IPS-15b (cell line): Measurements from ENCODE around the gene PMP22.
"Not testable (repeated sequence)": the region's sequence is repeated elsewhere in the genome, so short reads cannot be mapped to it uniquely, and the experiment has no call there.

Source experiments
- H3K27me3 ChIP-seq: one replicate; pipeline ENCODE4 v1.6.1; 2013; ENCODE audit warnings: low read length; ENCODE audit not compliant: control insufficient read depth, insufficient read depth
- H3K36me3 ChIP-seq: one replicate; pipeline ENCODE4 v1.6.1; 2013; ENCODE audit warnings: low read length; ENCODE audit not compliant: control insufficient read depth, insufficient read depth
- H3K4me1 ChIP-seq: one replicate; pipeline ENCODE4 v1.6.1; 2013; ENCODE audit warnings: mild to moderate bottlenecking, low read length; ENCODE audit not compliant: control insufficient read depth, insufficient read depth
- H3K4me3 ChIP-seq: one replicate; pipeline ENCODE4 v1.5.1; 2013; ENCODE audit warnings: low read depth, low read length
- H3K9ac ChIP-seq: one replicate; pipeline ENCODE4 v1.6.1; 2013; ENCODE audit warnings: low read depth, mild to moderate bottlenecking, low read length
- H3K9me3 ChIP-seq: one replicate; pipeline ENCODE4 v1.6.1; 2013; ENCODE audit warnings: mild to moderate bottlenecking, low read length; ENCODE audit not compliant: control insufficient read depth, insufficient read depth

The PMP22 gene

GRCh38 chr17:15231851-15232516 lies 33.1 kb downstream of the PMP22 start:
- H3K4me3 ChIP-seq: no peak overlapping the region
- peaks cover 3% of the 10 kb centered on the region for H3K36me3 ChIP-seq
- H3K9ac ChIP-seq: no peak overlapping the region
- no peaks in the 10 kb centered on the region for H3K4me1 ChIP-seq
- H3K9me3 ChIP-seq: no peaks in the 10 kb centered on the region
- no peaks in the 10 kb centered on the region for H3K27me3 ChIP-seq

GRCh38 chr17:15230866-15231265 lies 34.3 kb downstream of the PMP22 start:
- Histone ChIP-seq H3K4me1 (no peaks in the 10 kb centered on the region), H3K4me3 (no peak overlapping the region), H3K36me3 (peaks cover 3% of the 10 kb centered on the region), H3K27me3 (no peaks in the 10 kb centered on the region), H3K9me3 (no peaks in the 10 kb centered on the region), H3K9ac (no peak overlapping the region)

- H3K4me1 ChIP-seq, H3K36me3 ChIP-seq, H3K27me3 ChIP-seq, H3K9ac ChIP-seq, H3K9me3 ChIP-seq, H3K4me3 ChIP-seq: not testable (repeated sequence)
Observed at GRCh38 chr17:15221827-15222226, 43.3 kb downstream of the PMP22 start.

GRCh38 chr17:15220785-15221184 lies 44.3 kb downstream of the PMP22 start:
- Histone ChIP-seq H3K4me3 (no peak overlapping the region), H3K36me3 (no peaks in the 10 kb centered on the region), H3K9ac (no peak overlapping the region)

GRCh38 chr17:15216481-15216880 lies 48.6 kb downstream of the PMP22 start:
- Histone ChIP-seq H3K9me3 (no peaks in the 10 kb centered on the region), H3K4me3 (no peak overlapping the region), H3K36me3 (no peaks in the 10 kb centered on the region), H3K9ac (no peak overlapping the region), H3K27me3 (no peaks in the 10 kb centered on the region), H3K4me1 (peaks cover 3% of the 10 kb centered on the region)

More at GRCh38 chr17:15220785-15221184, 44.3 kb downstream of the PMP22 start:
- Histone ChIP-seq H3K4me1 (no peaks in the 10 kb centered on the region), H3K27me3 (no peaks in the 10 kb centered on the region), H3K9me3 (no peaks in the 10 kb centered on the region)

GRCh38 chr17:15213381-15214087 lies 51.6 kb downstream of the PMP22 start:
- peaks cover 3% of the 10 kb centered on the region for H3K4me1 ChIP-seq
- H3K36me3 ChIP-seq: no peaks in the 10 kb centered on the region
- H3K27me3 ChIP-seq: no peaks in the 10 kb centered on the region
- H3K9ac ChIP-seq: no peak overlapping the region
- H3K9me3 ChIP-seq: no peaks in the 10 kb centered on the region
- H3K4me3 ChIP-seq: no peak overlapping the region

GRCh38 chr17:15210247-15210646 lies 54.9 kb downstream of the PMP22 start:
- no peaks in the 10 kb centered on the region for H3K9me3 ChIP-seq
- peaks cover 3% of the 10 kb centered on the region for H3K4me1 ChIP-seq
- no peak overlapping the region for H3K9ac ChIP-seq
- no peaks in the 10 kb centered on the region for H3K36me3 ChIP-seq
- H3K4me3 ChIP-seq: no peak overlapping the region
- no peaks in the 10 kb centered on the region for H3K27me3 ChIP-seq

GRCh38 chr17:15203062-15203461 lies 62.1 kb downstream of the PMP22 start:
- H3K4me3 ChIP-seq, H3K9ac ChIP-seq, H3K36me3 ChIP-seq, H3K27me3 ChIP-seq, H3K9me3 ChIP-seq, H3K4me1 ChIP-seq: not testable (repeated sequence)

GRCh38 chr17:15200574-15200973 lies 64.6 kb downstream of the PMP22 start:
- not testable (repeated sequence) for H3K9me3 ChIP-seq, H3K27me3 ChIP-seq, H3K4me1 ChIP-seq, H3K9ac ChIP-seq, H3K4me3 ChIP-seq, H3K36me3 ChIP-seq

GRCh38 chr17:15197229-15197628 lies 67.9 kb downstream of the PMP22 start:
- Histone ChIP-seq H3K9me3 (peaks cover 4% of the 10 kb centered on the region), H3K27me3 (no peaks in the 10 kb centered on the region), H3K9ac (no peak overlapping the region), H3K36me3 (no peaks in the 10 kb centered on the region), H3K4me3 (no peak overlapping the region), H3K4me1 (no peaks in the 10 kb centered on the region)

- no peak overlapping the region for H3K4me3 ChIP-seq
- H3K9me3 ChIP-seq: peaks cover 2% of the 10 kb centered on the region
- H3K27me3 ChIP-seq: no peaks in the 10 kb centered on the region
- no peaks in the 10 kb centered on the region for H3K4me1 ChIP-seq
- H3K36me3 ChIP-seq: no peaks in the 10 kb centered on the region
- no peak overlapping the region for H3K9ac ChIP-seq
Observed at GRCh38 chr17:15194859-15195277, 70.3 kb downstream of the PMP22 start.

- H3K4me1 ChIP-seq: no peaks in the 10 kb centered on the region
- H3K9ac ChIP-seq: no peak overlapping the region
- H3K36me3 ChIP-seq: no peaks in the 10 kb centered on the region
- H3K9me3 ChIP-seq: no peaks in the 10 kb centered on the region
- H3K27me3 ChIP-seq: no peaks in the 10 kb centered on the region
- no peak overlapping the region for H3K4me3 ChIP-seq
Observed at GRCh38 chr17:15185625-15185991, 79.5 kb downstream of the PMP22 start.
